MCF 10A (cell line): ENCODE measurements around the gene TMEM131. TPM values are rescaled to one million over a fixed set of nuclear protein-coding genes. Genes with fewer than 3 reads are reported as not detected.
"Not testable (repeated sequence)": the region's sequence is repeated elsewhere in the genome, so short reads cannot be mapped to it uniquely, and the experiment has no call there.

Experiments
- BruUV-seq: library from RNA; stranded (reverse); fragments of 400-500 nt; replicated peaks from 2 replicates; lab custom pipeline; 2021; lab: Mats Ljungman, UMichigan
- CTCF ChIA-PET: fragments of 300-600 bp; sonication (Branson Sonifier 250); formaldehyde crosslinking; extraction: SDS; loops from one replicate; lab custom pipeline; 2021; ENCODE audit warnings: antibody characterized with exemption, inconsistent platforms; lab: Yijun Ruan, JAX
- POLR2A ChIA-PET: fragments of 300-600, 350-650 bp; sonication (Branson Sonifier 250); formaldehyde crosslinking; extraction: SDS; loops from one replicate; lab custom pipeline; 2020; ENCODE audit warnings: antibody characterized with exemption, inconsistent platforms; lab: Yijun Ruan, JAX
- DNase-seq: peaks from one replicate; pipeline ENCODE4 v3.0.0-alpha.2; 2018; ENCODE audit not compliant: unreplicated experiment
- H3K27ac Mint-ChIP-seq: one replicate; pipeline ENCODE4 v1.8.0; 2022; ENCODE audit warnings: mild to moderate bottlenecking, low read depth, mixed read lengths; ENCODE audit not compliant: unreplicated experiment
- H3K27me3 Mint-ChIP-seq: one replicate; pipeline ENCODE4 v1.8.0; 2022; ENCODE audit warnings: mixed read lengths; ENCODE audit not compliant: insufficient read depth, unreplicated experiment
- H3K36me3 Mint-ChIP-seq: one replicate; pipeline ENCODE4 v1.8.0; 2022; ENCODE audit warnings: mild to moderate bottlenecking, moderate library complexity, mixed read lengths; ENCODE audit not compliant: insufficient read depth, unreplicated experiment
- H3K4me1 Mint-ChIP-seq: one replicate; pipeline ENCODE4 v1.8.0; 2022; ENCODE audit warnings: mixed read lengths; ENCODE audit not compliant: insufficient read depth, unreplicated experiment
- H3K4me3 Mint-ChIP-seq: one replicate; pipeline ENCODE4 v1.8.0; 2022; ENCODE audit warnings: mild to moderate bottlenecking, moderate library complexity, mixed read lengths; ENCODE audit not compliant: unreplicated experiment
- H3K9me3 Mint-ChIP-seq: one replicate; pipeline ENCODE4 v1.8.0; 2022; ENCODE audit warnings: mixed read lengths; ENCODE audit not compliant: unreplicated experiment
- CTCF ChIP-seq: fragments of 200-600 bp; IDR thresholded peaks from one replicate; pipeline ENCODE4 v1.8.0; 2022; ENCODE audit warnings: antibody characterized with exemption, mild to moderate bottlenecking; ENCODE audit not compliant: unreplicated experiment
- intact Hi-C: fragments of 100-400 bp; cut with micrococcal nuclease; formaldehyde crosslinking; loops from 2 replicates; pipeline ENCODE4 v1.14.1; 2022
- total RNA-seq: library from RNA; stranded (reverse); gene quantifications from 2 replicates; pipeline ENCODE4 v1.2.3, GENCODE V29; 2022

The TMEM131 gene
- total RNA-seq, 1 experiment from 2014 or later = 42.2 TPM

- Mint-ChIP-seq H3K9me3 (no peaks in the 10 kb centered on the region), H3K4me3 (no peak overlapping the region), H3K36me3 (no peaks in the 10 kb centered on the region), H3K27me3 (no peaks in the 10 kb centered on the region), H3K4me1 (peaks cover 27% of the 10 kb centered on the region), H3K27ac (no peak overlapping the region)
- CTCF ChIA-PET = interaction anchor here (1.4 kb wide), 1 partner anchor 10 kb away, joined by 4 read pairs; no protein-coding TSS in a partner anchor
- DNase-seq = no peak
- BruUV-seq = no TSS peak
- POLR2A ChIA-PET = interaction anchor here (0.6 to 1.5 kb wide), 3 partner anchors 8 to 70 kb away, joined by 3 to 4 read pairs (median 4); no protein-coding TSS in a partner anchor
- intact Hi-C loops = no loop called here
- TF ChIP-seq CTCF = no peak
These were observed 38.1 kb downstream of the TMEM131 start for GRCh38 chr2:97957432-97958183.

GRCh38 chr2:97956753-97957152 is 39.0 kb downstream of the TMEM131 start:
- POLR2A ChIA-PET, H3K27me3 Mint-ChIP-seq, BruUV-seq, DNase-seq, H3K27ac Mint-ChIP-seq, H3K36me3 Mint-ChIP-seq, intact Hi-C loops, CTCF ChIA-PET, H3K4me3 Mint-ChIP-seq, H3K9me3 Mint-ChIP-seq: not testable (repeated sequence)
- peaks cover 25% of the 10 kb centered on the region for H3K4me1 Mint-ChIP-seq

GRCh38 chr2:97953853-97954252 is 41.9 kb downstream of the TMEM131 start:
- no peak overlapping the region for H3K27ac Mint-ChIP-seq
- TF ChIP-seq CTCF = no peak
- BruUV-seq = no TSS peak
- no peaks in the 10 kb centered on the region for H3K9me3 Mint-ChIP-seq
- no peak overlapping the region for H3K4me3 Mint-ChIP-seq
- intact Hi-C loops = no loop called here
- H3K36me3 Mint-ChIP-seq = no peaks in the 10 kb centered on the region
- ChIA-PET POLR2A (no interaction called here), CTCF (interaction anchor here (1.5 kb wide), 1 partner anchor 10 kb away, joined by 3 read pairs; no protein-coding TSS in a partner anchor)
- peaks cover 42% of the 10 kb centered on the region for H3K4me1 Mint-ChIP-seq
- no peaks in the 10 kb centered on the region for H3K27me3 Mint-ChIP-seq
- no peak for DNase-seq

- ChIA-PET POLR2A (no interaction called here), CTCF (interaction anchor here (0.6 kb wide), 2 partner anchors 45 to 146 kb away, joined by 3 read pairs; no protein-coding TSS in a partner anchor)
- intact Hi-C loops = no loop called here
- peaks cover 6% of the 10 kb centered on the region for H3K36me3 Mint-ChIP-seq
- no peaks in the 10 kb centered on the region for H3K27me3 Mint-ChIP-seq
- H3K27ac Mint-ChIP-seq = no peak overlapping the region
- peaks cover 28% of the 10 kb centered on the region for H3K4me1 Mint-ChIP-seq
- no peak for DNase-seq
- BruUV-seq = no TSS peak
- H3K9me3 Mint-ChIP-seq = no peaks in the 10 kb centered on the region
- H3K4me3 Mint-ChIP-seq = no peak overlapping the region
- no peak for TF ChIP-seq CTCF
These were observed 43.4 kb downstream of the TMEM131 start for GRCh38 chr2:97952357-97952756.
